Fibroblast of the aortic adventitia (primary cell): Measurements from ENCODE around the gene PTPN3. TPM values are rescaled to one million over a fixed set of nuclear protein-coding genes. Genes with fewer than 3 reads are reported as not detected.
"Not testable (repeated sequence)": the region's sequence is repeated elsewhere in the genome, so short reads cannot be mapped to it uniquely, and the experiment has no call there.

ENCODE experiments used
- DNase-seq: peaks from one replicate; pipeline ENCODE4 v3.0.0-alpha.2; 2010; ENCODE audit warnings: low read depth
- H3K4me3 ChIP-seq: 2 replicates; pipeline ENCODE4 v1.5.1; 2011; ENCODE audit warnings: low read depth, mild to moderate bottlenecking, control low read depth, low read length, moderate library complexity
- CTCF ChIP-seq: IDR thresholded peaks from 2 replicates; pipeline ENCODE4 v1.5.1; 2011; ENCODE audit warnings: mild to moderate bottlenecking, low read length, control low read depth, inconsistent platforms; ENCODE audit not compliant: insufficient read depth
- total RNA-seq: library from RNA; depleted of rRNA; stranded (reverse); fragments of >200 nt; gene quantifications from 2 replicates; pipeline ENCODE4 v1.2.3, GENCODE V29; 2012; ENCODE audit warnings: low replicate concordance

PTPN3 gene
- total RNA-seq, 1 donor: 0.99 TPM

DNA sequence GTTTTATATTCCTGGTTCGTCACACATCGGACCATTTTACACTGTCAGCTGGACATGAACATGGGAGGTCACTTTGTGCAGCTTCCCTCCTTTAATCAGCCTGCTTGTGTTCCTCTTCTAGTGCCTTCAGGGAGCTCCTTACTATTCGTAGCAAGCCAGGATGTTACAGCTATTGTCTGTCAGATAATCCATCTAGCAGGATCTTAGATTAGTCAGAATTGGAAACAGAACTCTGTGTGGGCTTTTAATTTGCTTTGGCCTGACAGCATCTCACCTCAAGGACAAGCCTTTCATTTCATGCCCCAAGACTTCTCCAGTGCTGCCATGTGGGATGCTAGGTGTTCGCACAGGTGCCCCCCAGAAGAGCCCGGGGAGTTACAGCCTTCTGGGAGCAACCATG is 147.1 kb downstream of the PTPN3 start:
- no peak for TF ChIP-seq CTCF
- no peak overlapping the region for H3K4me3 ChIP-seq
- no peak for DNase-seq

GRCh38 chr9:109349421-109349846 is 148.7 kb downstream of the PTPN3 start:
- peak; percentile 93 for DNase-seq
- no peak for TF ChIP-seq CTCF
- H3K4me3 ChIP-seq: no peak overlapping the region

DNA sequence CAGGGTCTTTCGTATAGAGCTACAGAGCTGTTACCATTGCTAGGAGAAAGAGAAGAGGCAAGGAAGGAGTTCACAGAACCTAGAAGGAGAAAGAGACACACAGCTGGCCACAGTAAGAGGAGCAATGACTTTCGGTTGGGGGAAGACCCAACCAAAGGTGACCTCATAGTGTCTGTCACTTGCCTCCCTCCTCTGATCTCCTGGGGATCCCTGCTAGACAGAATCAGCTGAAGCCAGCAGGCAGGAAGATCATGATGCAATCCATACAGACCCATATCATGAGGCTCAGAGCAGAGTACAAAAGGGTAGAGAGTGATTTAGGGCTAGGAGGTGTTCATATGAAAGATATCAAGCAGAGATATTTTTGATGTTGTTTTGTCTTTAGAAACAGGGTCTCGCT is 151.2 kb downstream of the PTPN3 start:
- no peak overlapping the region for H3K4me3 ChIP-seq
- no peak for DNase-seq
- TF ChIP-seq CTCF: no peak

DNA sequence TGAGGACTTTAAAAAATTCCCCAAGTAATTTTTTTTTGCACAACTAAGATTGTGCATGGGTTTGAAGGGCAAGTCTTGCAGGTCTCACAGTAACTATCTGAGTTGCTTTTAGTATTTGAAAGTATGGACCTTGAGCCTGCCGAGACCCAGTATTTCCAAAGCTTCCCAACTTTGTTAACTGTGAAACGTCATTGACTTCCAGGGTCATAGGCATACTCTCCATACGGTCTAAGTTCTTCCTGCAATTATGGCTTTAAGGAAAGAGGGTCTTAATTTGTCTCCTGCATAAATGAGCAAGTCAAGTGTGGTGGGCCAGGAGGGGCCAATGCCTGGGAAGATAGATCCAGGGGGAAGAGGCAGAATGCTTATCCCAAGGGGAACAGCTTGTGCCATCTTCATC is 153.2 kb downstream of the PTPN3 start:
- no peak for TF ChIP-seq CTCF
- H3K4me3 ChIP-seq: no peak overlapping the region
- no peak for DNase-seq

DNA sequence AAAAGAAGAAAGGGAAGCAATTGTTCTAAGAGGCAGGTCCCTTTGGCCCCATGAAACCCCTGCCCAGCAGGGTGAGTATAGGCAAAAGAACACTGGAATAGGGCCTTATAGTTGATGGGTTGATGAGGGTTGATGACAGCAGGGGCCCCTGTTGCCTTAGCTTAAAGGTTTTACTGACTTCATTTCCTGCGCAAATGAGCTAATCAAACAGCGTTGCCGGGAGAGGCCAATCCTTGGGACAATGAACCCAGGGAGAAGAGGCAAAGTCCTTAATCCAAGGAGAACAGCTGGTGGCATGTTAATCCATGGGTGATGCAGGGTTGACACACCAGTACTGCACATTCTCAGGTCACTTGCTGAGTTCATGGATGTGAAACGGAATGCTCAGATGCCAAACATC is 155.2 kb downstream of the PTPN3 start:
- H3K4me3 ChIP-seq: no peak overlapping the region
- TF ChIP-seq CTCF: no peak
- no peak for DNase-seq

DNA sequence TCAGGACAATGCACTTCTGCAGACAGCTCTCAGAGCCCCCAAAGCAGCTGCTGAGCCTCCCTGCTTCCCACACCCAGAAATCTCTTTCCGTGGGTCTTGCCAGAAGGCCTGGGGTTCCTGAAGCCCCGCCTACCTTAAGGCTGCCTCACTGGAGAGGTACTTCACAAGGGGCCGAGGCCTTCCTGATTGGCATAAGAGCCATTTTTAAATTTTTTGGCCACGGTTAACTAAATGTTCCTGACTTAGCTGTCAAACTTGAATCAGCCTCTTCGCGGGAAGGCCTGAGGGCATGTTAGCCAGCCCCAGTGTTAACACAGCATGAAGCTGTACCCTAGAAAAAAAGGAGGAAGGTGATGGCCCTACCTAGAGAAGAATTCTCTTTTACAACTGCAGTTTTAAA is 156.5 kb downstream of the PTPN3 start:
- no peak for TF ChIP-seq CTCF
- no peak overlapping the region for H3K4me3 ChIP-seq
- DNase-seq: no peak

DNA sequence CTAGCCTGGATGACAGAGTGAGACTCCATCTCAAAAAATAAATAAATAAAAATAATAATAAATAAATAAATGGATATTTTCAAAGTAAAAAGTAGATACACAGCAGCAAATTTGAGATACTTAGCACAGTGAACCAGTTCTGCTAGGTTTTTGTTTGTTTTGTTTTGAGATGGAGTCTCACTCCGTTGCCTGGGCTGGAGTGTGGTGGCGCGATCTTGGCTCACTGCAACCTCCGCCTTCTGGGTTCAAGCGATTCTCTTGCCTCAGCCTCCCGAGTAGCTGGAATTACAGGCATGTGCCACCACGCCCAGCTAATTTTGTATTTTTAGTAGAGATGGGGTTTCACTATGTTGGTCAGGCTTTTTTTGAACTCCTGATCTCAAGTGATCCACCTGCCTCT is 157.1 kb downstream of the PTPN3 start:
- DNase-seq, H3K4me3 ChIP-seq: not testable (repeated sequence)
